ENCODE results near the gene PRKN. TPM values are rescaled to one million over a fixed set of nuclear protein-coding genes. Genes with fewer than 3 reads are reported as not detected.
A peak's percentile ranks its signal among the peaks of the same experiment; 100 is the strongest.

Gene PRKN
- total RNA-seq, 1 donor from 2014 or later: not detected

DNA sequence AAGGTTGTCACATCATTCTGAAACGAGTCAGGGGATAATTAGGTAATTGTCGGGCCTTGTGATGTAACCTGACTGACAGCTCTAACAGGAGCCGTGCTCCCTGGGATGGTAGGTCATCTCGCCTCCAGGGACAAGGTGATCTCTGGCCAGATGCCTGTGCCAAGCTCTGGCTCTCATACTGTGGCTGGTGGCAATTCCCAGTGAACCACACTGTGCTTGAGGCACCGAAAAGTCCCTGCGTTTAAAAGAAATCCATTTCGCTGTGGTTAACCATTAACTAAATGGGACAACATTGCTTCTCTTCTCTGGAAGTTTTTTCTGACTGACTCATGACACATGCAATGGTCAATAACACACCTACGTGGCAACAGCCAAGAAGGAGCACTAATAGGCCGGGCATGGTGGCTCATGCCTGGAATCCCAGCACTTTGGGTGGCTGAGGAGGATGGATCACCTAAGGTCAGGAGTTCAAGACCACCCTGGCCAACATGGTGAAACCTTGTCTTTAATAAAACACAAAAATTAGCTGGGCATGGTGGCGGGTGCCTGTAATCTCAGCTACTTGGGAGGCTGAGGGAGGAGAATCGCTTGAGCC lies 669.2 kb downstream of the PRKN start:
- H3K27ac Mint-ChIP-seq: no peak overlapping the region
- H3K27me3 Mint-ChIP-seq (ENCODE audit: low read depth): no peaks in the 10 kb centered on the region
- no peaks in the 10 kb centered on the region for H3K36me3 Mint-ChIP-seq (ENCODE audit: low read depth)
- intact Hi-C loops (cut with micrococcal nuclease): no loop called here
- H3K4me1 Mint-ChIP-seq (ENCODE audit: low read depth): peaks cover 11% of the 10 kb centered on the region
- DNase-seq (ENCODE audit: low spot score): no peak
- peaks cover 3% of the 10 kb centered on the region for H3K9me3 Mint-ChIP-seq
- H3K4me3 Mint-ChIP-seq (ENCODE audit: low read depth): no peak overlapping the region

- H3K27me3 Mint-ChIP-seq (ENCODE audit: low read depth): no peaks in the 10 kb centered on the region
- H3K9me3 Mint-ChIP-seq: no peaks in the 10 kb centered on the region
- H3K27ac Mint-ChIP-seq: no peak overlapping the region
Measured at GRCh38 chr6:162056745-162057144, 670.8 kb downstream of the PRKN start.

DNA sequence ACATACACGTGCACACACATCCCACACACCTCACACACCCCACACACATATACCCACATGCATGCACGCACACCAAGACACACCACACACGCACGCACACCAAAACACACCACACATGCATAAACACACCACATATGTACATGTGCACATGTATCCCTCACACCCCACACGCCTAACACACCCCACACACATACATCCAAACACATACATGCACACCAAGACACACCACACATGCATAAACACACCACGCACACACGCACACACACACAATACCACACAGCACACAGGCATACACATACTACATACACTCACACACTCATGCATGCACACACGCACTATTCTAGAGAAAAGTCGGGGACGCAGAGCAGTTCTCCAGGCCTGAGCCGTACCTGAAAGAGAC lies 671.5 kb downstream of the PRKN start:
- intact Hi-C loops (cut with micrococcal nuclease): no loop called here
- Mint-ChIP-seq H3K27ac (no peak overlapping the region), H3K9me3 (no peaks in the 10 kb centered on the region), H3K4me1 (ENCODE audit: low read depth) (peaks cover 11% of the 10 kb centered on the region), H3K27me3 (ENCODE audit: low read depth) (no peaks in the 10 kb centered on the region), H3K36me3 (ENCODE audit: low read depth) (no peaks in the 10 kb centered on the region), H3K4me3 (ENCODE audit: low read depth) (no peak overlapping the region)
- DNase-seq (ENCODE audit: low spot score): no peak

More at GRCh38 chr6:162056745-162057144, 670.8 kb downstream of the PRKN start:
- DNase-seq (ENCODE audit: low spot score): no peak
- peaks cover 11% of the 10 kb centered on the region for H3K4me1 Mint-ChIP-seq (ENCODE audit: low read depth)
- no peaks in the 10 kb centered on the region for H3K36me3 Mint-ChIP-seq (ENCODE audit: low read depth)
- no peak overlapping the region for H3K4me3 Mint-ChIP-seq (ENCODE audit: low read depth)
- intact Hi-C loops (cut with micrococcal nuclease): no loop called here

GRCh38 chr6:162055365-162055764 lies 672.2 kb downstream of the PRKN start:
- no peaks in the 10 kb centered on the region for H3K36me3 Mint-ChIP-seq (ENCODE audit: low read depth)
- H3K27me3 Mint-ChIP-seq (ENCODE audit: low read depth): no peaks in the 10 kb centered on the region
- no peak overlapping the region for H3K4me3 Mint-ChIP-seq (ENCODE audit: low read depth)
- peak overlapping the region; percentile 22 for H3K27ac Mint-ChIP-seq
- H3K9me3 Mint-ChIP-seq: no peaks in the 10 kb centered on the region
- peaks cover 11% of the 10 kb centered on the region for H3K4me1 Mint-ChIP-seq (ENCODE audit: low read depth)
- DNase-seq (ENCODE audit: low spot score): no peak
- intact Hi-C loops (cut with micrococcal nuclease): no loop called here

DNA sequence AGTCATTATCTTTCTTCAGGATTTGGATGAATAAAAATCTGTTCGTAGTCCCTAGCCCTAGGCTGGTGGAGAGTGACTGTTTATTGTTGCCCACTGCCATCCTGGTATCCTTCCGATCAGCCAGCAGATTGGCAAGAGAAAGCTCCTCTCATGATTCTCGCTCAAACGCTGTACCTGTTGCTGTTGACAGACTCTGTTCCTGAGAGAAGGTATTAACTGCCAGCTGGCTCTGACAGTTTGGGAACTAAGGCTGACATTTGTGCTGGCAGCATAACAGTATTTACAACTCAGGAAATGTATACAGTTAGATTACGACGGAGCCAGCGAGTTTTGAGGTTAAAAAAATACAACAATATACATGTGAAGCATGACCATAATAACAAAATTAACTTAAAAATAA lies 674.5 kb downstream of the PRKN start:
- peaks cover 11% of the 10 kb centered on the region for H3K4me1 Mint-ChIP-seq (ENCODE audit: low read depth)
- H3K27ac Mint-ChIP-seq: no peak overlapping the region
- no peak for DNase-seq (ENCODE audit: low spot score)
- H3K36me3 Mint-ChIP-seq (ENCODE audit: low read depth): no peaks in the 10 kb centered on the region
- no peak overlapping the region for H3K4me3 Mint-ChIP-seq (ENCODE audit: low read depth)
- H3K27me3 Mint-ChIP-seq (ENCODE audit: low read depth): no peaks in the 10 kb centered on the region
- H3K9me3 Mint-ChIP-seq: no peaks in the 10 kb centered on the region
- intact Hi-C loops (cut with micrococcal nuclease): no loop called here

DNA sequence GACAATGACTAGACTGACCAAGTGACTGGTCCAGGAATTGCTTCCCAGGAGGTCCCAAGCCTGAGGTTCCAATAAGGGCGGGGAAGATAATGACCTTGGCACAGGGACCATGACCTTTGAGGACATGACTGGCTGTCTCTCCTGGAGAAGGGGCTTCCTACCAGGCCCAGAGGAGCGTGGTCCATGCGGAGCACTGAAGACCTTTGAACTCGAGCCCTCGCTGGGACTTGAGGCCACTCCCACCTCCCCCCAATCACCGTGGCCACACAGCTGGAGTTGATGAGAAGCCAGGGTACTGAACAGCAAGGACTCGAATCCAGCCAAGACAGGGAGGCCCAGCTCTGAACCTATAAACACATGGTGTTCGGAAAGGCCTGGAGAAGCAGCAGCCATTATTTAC lies 677.0 kb downstream of the PRKN start:
- Mint-ChIP-seq H3K4me3 (ENCODE audit: low read depth) (no peak overlapping the region), H3K27ac (no peak overlapping the region), H3K4me1 (ENCODE audit: low read depth) (peaks cover 7% of the 10 kb centered on the region), H3K27me3 (ENCODE audit: low read depth) (no peaks in the 10 kb centered on the region), H3K9me3 (no peaks in the 10 kb centered on the region), H3K36me3 (ENCODE audit: low read depth) (no peaks in the 10 kb centered on the region)
- no peak for DNase-seq (ENCODE audit: low spot score)
- intact Hi-C loops (cut with micrococcal nuclease): no loop called here

DNA sequence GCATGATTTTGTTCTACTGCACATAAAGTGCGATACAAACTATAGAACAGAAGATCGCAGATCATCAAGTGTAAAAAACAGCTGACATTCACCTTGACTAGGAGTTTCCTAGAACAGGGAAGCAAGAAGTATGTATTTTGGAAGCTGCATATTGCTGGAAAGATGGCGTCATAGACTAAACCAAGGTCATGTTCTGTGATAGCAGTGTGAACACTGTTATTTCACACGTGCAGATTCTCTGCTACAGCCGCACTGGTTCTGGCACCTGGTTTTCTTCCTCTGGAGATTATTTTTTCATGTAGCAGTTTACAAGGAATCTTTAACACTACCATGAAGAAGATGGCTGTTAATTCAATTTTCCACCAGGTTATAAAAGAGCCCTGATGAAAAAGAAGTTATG lies 681.2 kb downstream of the PRKN start:
- H3K27me3 Mint-ChIP-seq (ENCODE audit: low read depth): no peaks in the 10 kb centered on the region
- H3K4me1 Mint-ChIP-seq (ENCODE audit: low read depth): no peaks in the 10 kb centered on the region
- H3K9me3 Mint-ChIP-seq: peaks cover 9% of the 10 kb centered on the region
- H3K36me3 Mint-ChIP-seq (ENCODE audit: low read depth): no peaks in the 10 kb centered on the region
- no peak overlapping the region for H3K27ac Mint-ChIP-seq
- H3K4me3 Mint-ChIP-seq (ENCODE audit: low read depth): no peak overlapping the region
- intact Hi-C loops (cut with micrococcal nuclease): no loop called here
- no peak for DNase-seq (ENCODE audit: low spot score)

DNA sequence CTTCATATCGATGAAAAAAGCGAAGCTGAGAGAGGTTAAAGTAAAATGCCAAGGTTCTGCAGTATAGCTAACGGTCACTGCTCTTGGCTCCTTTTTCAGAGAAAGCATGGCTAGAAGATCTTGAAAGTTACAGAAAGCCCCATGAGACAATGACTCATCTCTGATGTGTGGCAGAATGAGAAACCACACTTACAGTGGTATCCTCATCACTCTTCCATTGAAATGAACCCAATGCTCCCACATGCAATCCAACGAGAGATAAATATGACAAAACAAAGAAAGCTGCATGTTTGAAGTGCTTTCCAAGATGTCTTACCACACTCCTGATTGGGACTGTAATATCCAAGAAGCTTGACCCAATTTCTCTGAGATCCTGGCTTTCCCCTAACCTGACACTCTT lies 694.9 kb downstream of the PRKN start:
- DNase-seq (ENCODE audit: low spot score): no peak

DNA sequence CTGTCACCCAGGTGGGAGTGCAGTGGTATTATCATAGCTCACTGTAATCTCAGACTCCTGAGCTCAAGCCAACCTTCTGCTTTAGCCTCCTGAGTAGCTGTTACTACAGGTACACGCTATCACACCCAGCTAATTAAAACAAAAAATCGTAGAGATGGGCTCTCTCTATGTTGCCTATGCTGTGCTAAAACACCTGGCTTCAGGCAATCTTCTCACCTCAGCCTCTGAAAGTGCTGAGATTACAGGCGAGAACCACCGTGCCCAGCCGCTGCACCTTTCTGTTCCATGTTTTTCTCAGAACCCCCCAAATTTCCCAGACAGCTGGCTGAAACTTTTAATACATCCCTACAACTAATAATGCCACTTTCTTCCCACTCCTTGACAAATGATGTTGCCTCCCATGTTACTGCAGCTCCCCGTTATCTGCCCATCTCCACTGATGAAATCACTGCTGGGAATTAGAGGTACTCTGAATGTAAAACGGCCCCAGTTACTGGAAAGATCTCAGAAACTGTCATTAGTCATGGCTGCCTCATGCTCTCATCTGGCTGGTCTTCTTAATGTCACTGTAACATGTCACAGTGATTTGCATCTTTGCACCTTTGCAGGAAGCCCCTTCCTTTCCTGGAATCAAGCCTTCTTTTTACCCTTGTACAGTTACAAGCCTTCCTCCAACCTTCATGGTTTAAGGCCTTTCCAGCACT lies 697.5 kb downstream of the PRKN start:
- no peak for DNase-seq (ENCODE audit: low spot score)
- no peaks in the 10 kb centered on the region for H3K27me3 Mint-ChIP-seq (ENCODE audit: low read depth)
- H3K27ac Mint-ChIP-seq: peak overlapping the region; percentile 76
- no peak overlapping the region for H3K4me3 Mint-ChIP-seq (ENCODE audit: low read depth)
- peaks cover 45% of the 10 kb centered on the region for H3K4me1 Mint-ChIP-seq (ENCODE audit: low read depth)
- peaks cover 14% of the 10 kb centered on the region for H3K9me3 Mint-ChIP-seq
- intact Hi-C loops (cut with micrococcal nuclease): loop anchor here (1.0 kb wide), 2 partner anchors 79 to 151 kb away; no protein-coding TSS in a partner anchor
- H3K36me3 Mint-ChIP-seq (ENCODE audit: low read depth): no peaks in the 10 kb centered on the region

More for the DNA sequence above, 694.9 kb downstream of the PRKN start:
- Mint-ChIP-seq H3K27ac (peak overlapping the region; percentile 87), H3K36me3 (ENCODE audit: low read depth) (no peaks in the 10 kb centered on the region), H3K27me3 (ENCODE audit: low read depth) (no peaks in the 10 kb centered on the region), H3K9me3 (peaks cover 15% of the 10 kb centered on the region), H3K4me1 (ENCODE audit: low read depth) (peaks cover 35% of the 10 kb centered on the region), H3K4me3 (ENCODE audit: low read depth) (no peak overlapping the region)
- intact Hi-C loops (cut with micrococcal nuclease): loop anchor here (2.0 kb wide), 2 partner anchors 118 to 638 kb away; no protein-coding TSS in a partner anchor

DNA sequence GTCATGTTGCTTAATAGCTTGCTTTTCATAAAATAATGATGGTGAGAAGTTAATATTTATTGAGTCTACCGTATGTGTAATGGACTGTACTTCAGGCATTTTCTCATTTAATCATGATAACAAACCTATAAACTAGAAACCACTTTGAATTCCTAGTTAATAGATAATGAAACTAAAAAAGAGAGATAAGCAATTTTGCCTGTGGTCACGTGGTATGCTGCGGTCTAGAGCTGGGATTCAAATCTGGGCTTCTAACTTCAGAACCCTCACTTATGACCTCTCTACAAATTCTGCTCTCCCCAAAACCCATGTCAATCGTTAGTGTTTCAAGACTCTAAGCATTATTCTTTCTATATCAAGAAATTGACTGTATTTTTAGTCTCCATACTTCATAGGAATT lies 700.7 kb downstream of the PRKN start:
- H3K27me3 Mint-ChIP-seq (ENCODE audit: low read depth): no peaks in the 10 kb centered on the region

GRCh38 chr6:162026031-162026430 lies 701.5 kb downstream of the PRKN start:
- Mint-ChIP-seq H3K27ac (no peak overlapping the region), H3K27me3 (ENCODE audit: low read depth) (no peaks in the 10 kb centered on the region), H3K36me3 (ENCODE audit: low read depth) (no peaks in the 10 kb centered on the region), H3K9me3 (peaks cover 18% of the 10 kb centered on the region), H3K4me1 (ENCODE audit: low read depth) (peaks cover 30% of the 10 kb centered on the region), H3K4me3 (ENCODE audit: low read depth) (no peak overlapping the region)
- no peak for DNase-seq (ENCODE audit: low spot score)
- intact Hi-C loops (cut with micrococcal nuclease): no loop called here

More for the DNA sequence above, 700.7 kb downstream of the PRKN start:
- intact Hi-C loops (cut with micrococcal nuclease): no loop called here
- DNase-seq (ENCODE audit: low spot score): no peak
- Mint-ChIP-seq H3K4me1 (ENCODE audit: low read depth) (peaks cover 31% of the 10 kb centered on the region), H3K36me3 (ENCODE audit: low read depth) (no peaks in the 10 kb centered on the region), H3K4me3 (ENCODE audit: low read depth) (no peak overlapping the region), H3K9me3 (peaks cover 18% of the 10 kb centered on the region), H3K27ac (no peak overlapping the region)

- Mint-ChIP-seq H3K4me3 (ENCODE audit: low read depth) (no peak overlapping the region), H3K27me3 (ENCODE audit: low read depth) (no peaks in the 10 kb centered on the region), H3K36me3 (ENCODE audit: low read depth) (no peaks in the 10 kb centered on the region), H3K4me1 (ENCODE audit: low read depth) (peaks cover 1% of the 10 kb centered on the region), H3K27ac (no peak overlapping the region), H3K9me3 (peaks cover 20% of the 10 kb centered on the region)
- no peak for DNase-seq (ENCODE audit: low spot score)
- intact Hi-C loops (cut with micrococcal nuclease): no loop called here
Measured at GRCh38 chr6:162019349-162019748, 708.2 kb downstream of the PRKN start.

- Mint-ChIP-seq H3K27me3 (ENCODE audit: low read depth) (no peaks in the 10 kb centered on the region), H3K27ac (no peak overlapping the region), H3K36me3 (ENCODE audit: low read depth) (no peaks in the 10 kb centered on the region), H3K4me3 (ENCODE audit: low read depth) (no peak overlapping the region), H3K4me1 (ENCODE audit: low read depth) (peaks cover 4% of the 10 kb centered on the region), H3K9me3 (peaks cover 16% of the 10 kb centered on the region)
- no peak for DNase-seq (ENCODE audit: low spot score)
- intact Hi-C loops (cut with micrococcal nuclease): no loop called here
Measured at GRCh38 chr6:162017536-162017935, 710.0 kb downstream of the PRKN start.
